SK-N-SH treated with all-trans-retinoic acid at 6 μM for 48 hours (cell line): ENCODE results near the gene NLRP13.
"Not testable (repeated sequence)": the region's sequence is repeated elsewhere in the genome, so short reads cannot be mapped to it uniquely, and the experiment has no call there.

Experiments used
- ATAC-seq: fragments of 200-7000 bp; cut with Tn5 transposase; 3 replicates; pipeline ENCODE4 v1.9.1; 2020; ENCODE audit warnings: mild to moderate bottlenecking, moderate library complexity
- ARNTL ChIP-seq: fragments of 450-650 bp; formaldehyde crosslinking; IDR thresholded peaks from 2 replicates; pipeline ENCODE4 v1.5.0; 2020; ENCODE audit warnings: low read depth, mild to moderate bottlenecking, moderate library complexity, borderline replicate concordance
- BACH2 ChIP-seq: fragments of 250-450 bp; sonication (Bioruptor Pico); IDR thresholded peaks from 2 replicates; pipeline ENCODE4 v1.9.0; 2021; ENCODE audit warnings: mild to moderate bottlenecking, borderline replicate concordance
- CSDC2 ChIP-seq: fragments of 250-450 bp; sonication (Bioruptor Pico); IDR thresholded peaks from 2 replicates; pipeline ENCODE4 v1.5.0; 2020; ENCODE audit warnings: mild to moderate bottlenecking, moderate library complexity
- ESRRG ChIP-seq: fragments of 250-450 bp; sonication (Bioruptor Pico); IDR thresholded peaks from 2 replicates; pipeline ENCODE4 v1.6.1; 2021; ENCODE audit warnings: mild to moderate bottlenecking
- GLIS3 ChIP-seq: fragments of 250-450 bp; sonication (Bioruptor Pico); IDR thresholded peaks from 2 replicates; pipeline ENCODE4 v1.5.0; 2020; ENCODE audit warnings: mild to moderate bottlenecking, moderate library complexity
- ISL1 ChIP-seq: fragments of 250-450 bp; sonication (Bioruptor Pico); IDR thresholded peaks from 2 replicates; pipeline ENCODE4 v2.1.2; 2022; ENCODE audit warnings: mild to moderate bottlenecking, moderate library complexity
- OSR1 ChIP-seq: fragments of 250-450 bp; sonication (Bioruptor Pico); IDR thresholded peaks from 2 replicates; pipeline ENCODE4 v1.8.0; 2022; ENCODE audit warnings: moderate library complexity, mild to moderate bottlenecking, inconsistent platforms
- PATZ1 ChIP-seq: fragments of 250-450 bp; sonication (Bioruptor Pico); IDR thresholded peaks from 2 replicates; pipeline ENCODE4 v1.8.0; 2020; ENCODE audit warnings: mild to moderate bottlenecking, moderate library complexity, borderline replicate concordance
- PPARA ChIP-seq: fragments of 250-450 bp; sonication (Bioruptor Pico); IDR thresholded peaks from 2 replicates; pipeline ENCODE4 v1.5.0; 2020; ENCODE audit warnings: mild to moderate bottlenecking, borderline replicate concordance
- RARB ChIP-seq: fragments of 250-450 bp; sonication (Bioruptor Pico); IDR thresholded peaks from 2 replicates; pipeline ENCODE4 v1.8.0; 2021; ENCODE audit warnings: mild to moderate bottlenecking, moderate library complexity
- SNAI2 ChIP-seq: fragments of 250-450 bp; sonication (Bioruptor Pico); IDR thresholded peaks from 2 replicates; pipeline ENCODE4 v1.5.0; 2020; ENCODE audit warnings: mild to moderate bottlenecking, moderate library complexity
- TCF4 ChIP-seq: fragments of 250-450 bp; sonication (Bioruptor Pico); IDR thresholded peaks from 2 replicates; pipeline ENCODE4 v1.8.0; 2021; ENCODE audit warnings: mild to moderate bottlenecking, moderate library complexity, borderline replicate concordance
- ZC3H10 ChIP-seq: fragments of 250-450 bp; sonication (Bioruptor Pico); IDR thresholded peaks from 2 replicates; pipeline ENCODE4 v1.5.1; 2021; ENCODE audit warnings: mild to moderate bottlenecking, moderate library complexity
- ZNF565 ChIP-seq: fragments of 450-650 bp; formaldehyde crosslinking; conservative IDR thresholded peaks from 2 replicates; pipeline ENCODE4 v1.5.0; 2020; ENCODE audit warnings: low read depth, mild to moderate bottlenecking, moderate library complexity
- ZNF70 ChIP-seq: fragments of 450-650 bp; formaldehyde crosslinking; IDR thresholded peaks from 2 replicates; pipeline ENCODE4 v1.5.0; 2020; ENCODE audit warnings: mild to moderate bottlenecking, moderate library complexity
- ZNF8 ChIP-seq: fragments of 450-650 bp; formaldehyde crosslinking; IDR thresholded peaks from 2 replicates; pipeline ENCODE4 v1.5.0; 2020; ENCODE audit warnings: mild to moderate bottlenecking, moderate library complexity
- TF ChIP-seq, protein P1 (sequence below): fragments of 250-450 bp; sonication (Bioruptor Pico); IDR thresholded peaks from 2 replicates; pipeline ENCODE4 v1.5.1; 2021; ENCODE audit warnings: mild to moderate bottlenecking, moderate library complexity
- TF ChIP-seq, protein P2 (sequence below): fragments of 250-450 bp; sonication (Bioruptor Pico); IDR thresholded peaks from 2 replicates; pipeline ENCODE4 v1.5.0; 2020; ENCODE audit warnings: mild to moderate bottlenecking, moderate library complexity
- TF ChIP-seq, protein P3 (sequence below): fragments of 250-450 bp; sonication (Bioruptor Pico); IDR thresholded peaks from 2 replicates; pipeline ENCODE4 v1.5.1; 2020; ENCODE audit warnings: low read depth, mild to moderate bottlenecking, moderate library complexity

NLRP13 gene

DNA sequence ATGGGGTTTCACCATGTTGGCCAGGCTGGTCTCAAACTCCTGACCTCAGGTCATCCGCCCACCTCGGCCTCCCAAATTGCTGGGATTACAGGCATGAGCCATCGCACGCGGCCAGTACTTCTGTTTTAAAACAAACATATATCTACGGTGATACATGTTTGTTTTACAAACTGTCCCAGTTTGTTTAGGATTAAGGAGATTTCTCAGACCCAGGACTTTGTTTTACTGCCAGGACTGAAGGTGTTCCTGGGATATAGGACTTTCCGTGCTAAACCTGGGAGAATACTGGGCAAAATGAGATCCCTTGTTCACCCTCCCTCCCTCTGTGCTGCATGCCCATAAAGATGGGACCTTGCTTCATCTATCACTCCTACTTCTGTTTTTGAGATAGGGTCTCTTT lies 24.3 kb upstream of the NLRP13 start:
- no peak for ATAC-seq

GRCh38 chr19:55950566-55950965 lies 18.4 kb upstream of the NLRP13 start:
- not testable (repeated sequence) for ATAC-seq

More for the DNA sequence above, 24.3 kb upstream of the NLRP13 start:
- no peak for TF ChIP-seq PPARA (CRISPR knock-in tag)
- no peak for TF ChIP-seq ARNTL (CRISPR knock-in tag)
- no peak for TF ChIP-seq ZNF8 (CRISPR knock-in tag)
- no peak for TF ChIP-seq BACH2 (CRISPR knock-in tag)
- TF ChIP-seq, protein P1, sequence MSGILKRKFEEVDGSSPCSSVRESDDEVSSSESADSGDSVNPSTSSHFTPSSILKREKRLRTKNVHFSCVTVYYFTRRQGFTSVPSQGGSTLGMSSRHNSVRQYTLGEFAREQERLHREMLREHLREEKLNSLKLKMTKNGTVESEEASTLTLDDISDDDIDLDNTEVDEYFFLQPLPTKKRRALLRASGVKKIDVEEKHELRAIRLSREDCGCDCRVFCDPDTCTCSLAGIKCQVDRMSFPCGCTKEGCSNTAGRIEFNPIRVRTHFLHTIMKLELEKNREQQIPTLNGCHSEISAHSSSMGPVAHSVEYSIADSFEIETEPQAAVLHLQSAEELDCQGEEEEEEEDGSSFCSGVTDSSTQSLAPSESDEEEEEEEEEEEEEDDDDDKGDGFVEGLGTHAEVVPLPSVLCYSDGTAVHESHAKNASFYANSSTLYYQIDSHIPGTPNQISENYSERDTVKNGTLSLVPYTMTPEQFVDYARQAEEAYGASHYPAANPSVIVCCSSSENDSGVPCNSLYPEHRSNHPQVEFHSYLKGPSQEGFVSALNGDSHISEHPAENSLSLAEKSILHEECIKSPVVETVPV (CRISPR knock-in tag), result no peak
- no peak for TF ChIP-seq TCF4 (CRISPR knock-in tag)
- TF ChIP-seq ZNF70, result no peak
- TF ChIP-seq, protein P2, sequence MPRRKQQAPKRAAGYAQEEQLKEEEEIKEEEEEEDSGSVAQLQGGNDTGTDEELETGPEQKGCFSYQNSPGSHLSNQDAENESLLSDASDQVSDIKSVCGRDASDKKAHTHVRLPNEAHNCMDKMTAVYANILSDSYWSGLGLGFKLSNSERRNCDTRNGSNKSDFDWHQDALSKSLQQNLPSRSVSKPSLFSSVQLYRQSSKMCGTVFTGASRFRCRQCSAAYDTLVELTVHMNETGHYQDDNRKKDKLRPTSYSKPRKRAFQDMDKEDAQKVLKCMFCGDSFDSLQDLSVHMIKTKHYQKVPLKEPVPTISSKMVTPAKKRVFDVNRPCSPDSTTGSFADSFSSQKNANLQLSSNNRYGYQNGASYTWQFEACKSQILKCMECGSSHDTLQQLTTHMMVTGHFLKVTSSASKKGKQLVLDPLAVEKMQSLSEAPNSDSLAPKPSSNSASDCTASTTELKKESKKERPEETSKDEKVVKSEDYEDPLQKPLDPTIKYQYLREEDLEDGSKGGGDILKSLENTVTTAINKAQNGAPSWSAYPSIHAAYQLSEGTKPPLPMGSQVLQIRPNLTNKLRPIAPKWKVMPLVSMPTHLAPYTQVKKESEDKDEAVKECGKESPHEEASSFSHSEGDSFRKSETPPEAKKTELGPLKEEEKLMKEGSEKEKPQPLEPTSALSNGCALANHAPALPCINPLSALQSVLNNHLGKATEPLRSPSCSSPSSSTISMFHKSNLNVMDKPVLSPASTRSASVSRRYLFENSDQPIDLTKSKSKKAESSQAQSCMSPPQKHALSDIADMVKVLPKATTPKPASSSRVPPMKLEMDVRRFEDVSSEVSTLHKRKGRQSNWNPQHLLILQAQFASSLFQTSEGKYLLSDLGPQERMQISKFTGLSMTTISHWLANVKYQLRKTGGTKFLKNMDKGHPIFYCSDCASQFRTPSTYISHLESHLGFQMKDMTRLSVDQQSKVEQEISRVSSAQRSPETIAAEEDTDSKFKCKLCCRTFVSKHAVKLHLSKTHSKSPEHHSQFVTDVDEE (CRISPR knock-in tag), result no peak
- TF ChIP-seq SNAI2 (CRISPR knock-in tag), result no peak
- no peak for TF ChIP-seq ZNF565
- no peak for TF ChIP-seq ESRRG (CRISPR knock-in tag)
- TF ChIP-seq ISL1 (CRISPR knock-in tag), result no peak
- TF ChIP-seq PATZ1 (CRISPR knock-in tag), result no peak

- no peak for TF ChIP-seq ARNTL (CRISPR knock-in tag)
- TF ChIP-seq ZNF565, result no peak
- no peak for TF ChIP-seq ZNF8 (CRISPR knock-in tag)
- TF ChIP-seq, protein P1 (CRISPR knock-in tag), result no peak
- no peak for TF ChIP-seq ISL1 (CRISPR knock-in tag)
- TF ChIP-seq TCF4 (CRISPR knock-in tag), result no peak
- TF ChIP-seq CSDC2 (CRISPR knock-in tag), result no peak
- TF ChIP-seq PPARA (CRISPR knock-in tag), result no peak
- TF ChIP-seq ESRRG (CRISPR knock-in tag), result no peak
- TF ChIP-seq, protein P3, sequence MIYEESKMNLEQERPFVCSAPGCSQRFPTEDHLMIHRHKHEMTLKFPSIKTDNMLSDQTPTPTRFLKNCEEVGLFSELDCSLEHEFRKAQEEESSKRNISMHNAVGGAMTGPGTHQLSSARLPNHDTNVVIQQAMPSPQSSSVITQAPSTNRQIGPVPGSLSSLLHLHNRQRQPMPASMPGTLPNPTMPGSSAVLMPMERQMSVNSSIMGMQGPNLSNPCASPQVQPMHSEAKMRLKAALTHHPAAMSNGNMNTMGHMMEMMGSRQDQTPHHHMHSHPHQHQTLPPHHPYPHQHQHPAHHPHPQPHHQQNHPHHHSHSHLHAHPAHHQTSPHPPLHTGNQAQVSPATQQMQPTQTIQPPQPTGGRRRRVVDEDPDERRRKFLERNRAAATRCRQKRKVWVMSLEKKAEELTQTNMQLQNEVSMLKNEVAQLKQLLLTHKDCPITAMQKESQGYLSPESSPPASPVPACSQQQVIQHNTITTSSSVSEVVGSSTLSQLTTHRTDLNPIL (CRISPR knock-in tag), result no peak
- no peak for TF ChIP-seq RARB (CRISPR knock-in tag)
- TF ChIP-seq ZC3H10 (CRISPR knock-in tag), result no peak
- no peak for TF ChIP-seq PATZ1 (CRISPR knock-in tag)
- no peak for TF ChIP-seq OSR1
- no peak for TF ChIP-seq GLIS3 (CRISPR knock-in tag)
- no peak for ATAC-seq
These were observed 15.4 kb upstream of the NLRP13 start, which contains the start of gene NLRP8 for GRCh38 chr19:55947532-55947931. Gene NLRP8, plus strand, starts transcription at chr19:55947832.
